Natural killer cell (primary cell): ENCODE measurements around the gene WASF2. TPM values are rescaled to one million over a fixed set of nuclear protein-coding genes. Genes with fewer than 3 reads are reported as not detected.

Experiments
- ATAC-seq, 3 donors: fragments of 150-1000 bp in 2 of 3; fragments of 200-7000 bp in 1 of 3; cut with Tn5 transposase; 1 replicate in 1 of 3; 2 replicates in 2 of 3; pipeline ENCODE4 v1.10.0; 2021; ENCODE audit warnings: mild to moderate bottlenecking in 2 of 3, moderate library complexity in 2 of 3
- DNase-seq, 2 donors: peaks; one replicate each; pipeline versions ENCODE4 v3.0.0 to v3.0.0-alpha.2; 2013 to 2021; ENCODE audit warnings: mixed read lengths in 1 of 2
- H3K27ac ChIP-seq: one replicate; pipeline ENCODE4 v1.5.1; 2013; ENCODE audit warnings: mild to moderate bottlenecking, low read length
- H3K27me3 ChIP-seq: one replicate; pipeline ENCODE4 v1.6.1; 2013; ENCODE audit warnings: low read length; ENCODE audit not compliant: control insufficient read depth, insufficient read depth
- H3K36me3 ChIP-seq: one replicate; pipeline ENCODE4 v1.6.1; 2013; ENCODE audit warnings: low read length; ENCODE audit not compliant: control insufficient read depth, insufficient read depth
- H3K4me1 ChIP-seq: one replicate; pipeline ENCODE4 v1.6.1; 2013; ENCODE audit warnings: low read length; ENCODE audit not compliant: control insufficient read depth, insufficient read depth
- H3K4me3 ChIP-seq: one replicate; pipeline ENCODE4 v1.5.1; 2013; ENCODE audit warnings: low read length
- H3K9me3 ChIP-seq: one replicate; pipeline ENCODE4 v1.6.1; 2013; ENCODE audit warnings: low read length; ENCODE audit not compliant: control insufficient read depth, insufficient read depth
- H3K27ac Mint-ChIP-seq, 2 donors: one replicate each; pipeline ENCODE4 v1.8.0; 2022; ENCODE audit warnings: mild to moderate bottlenecking in 2 of 2, mixed read lengths in 2 of 2, moderate library complexity in 1 of 2
- H3K27me3 Mint-ChIP-seq, 2 donors: one replicate each; pipeline ENCODE4 v1.8.0; 2022; ENCODE audit warnings: low read depth in 2 of 2, mixed read lengths in 2 of 2
- H3K36me3 Mint-ChIP-seq: one replicate; pipeline ENCODE4 v1.8.0; 2022; ENCODE audit warnings: mixed read lengths
- H3K4me1 Mint-ChIP-seq, 2 donors: one replicate each; pipeline ENCODE4 v1.8.0; 2022; ENCODE audit warnings: mixed read lengths in 2 of 2
- H3K4me3 Mint-ChIP-seq: one replicate; pipeline ENCODE4 v1.8.0; 2022; ENCODE audit warnings: mild to moderate bottlenecking, moderate library complexity, mixed read lengths
- H3K9me3 Mint-ChIP-seq, 2 donors: one replicate each; pipeline ENCODE4 v1.8.0; 2022; ENCODE audit warnings: mixed read lengths in 2 of 2
- CTCF ChIP-seq: fragments of 200-600 bp; IDR thresholded peaks from one replicate; pipeline ENCODE4 v1.8.0; 2022; ENCODE audit warnings: antibody characterized with exemption
- WGBS: methylation state at CpG from one replicate; pipeline ENCODE4 v1.1.7; 2013; ENCODE audit warnings: missing lambda C conversion rate; ENCODE audit not compliant: insufficient coverage; 5-methylcytosine and 5-hydroxymethylcytosine counted together
- intact Hi-C: fragments of 100-400 bp; cut with micrococcal nuclease; formaldehyde crosslinking; loops from one replicate; pipeline ENCODE4 v1.14.2; 2022
- total RNA-seq, 4 donors: library from RNA; stranded (reverse); fragments of 120-200 nt in 1 of 4; gene quantifications; one replicate each; pipeline versions ENCODE4 v1.2.3 to v1.2.4, GENCODE V29; 2013 to 2022

Gene WASF2
- total RNA-seq, 3 donors from 2014 or later (not counting 1 experiment from before 2014, with no cell fraction given): 137 to 153 (median 143) TPM

- no peaks in the 10 kb centered on the region for H3K27me3 Mint-ChIP-seq
- no peak overlapping the region for H3K27ac Mint-ChIP-seq
- H3K9me3 ChIP-seq: no peaks in the 10 kb centered on the region
- H3K4me3 Mint-ChIP-seq: no peak overlapping the region
- no peak for ATAC-seq
- H3K36me3 ChIP-seq: no peaks in the 10 kb centered on the region
- no peak overlapping the region for H3K4me3 ChIP-seq
- H3K4me1 ChIP-seq: peaks cover 29% of the 10 kb centered on the region
- 88% methylated on average over 7 of the region's 7 CpGs for WGBS
- no peak for DNase-seq
- no peaks in the 10 kb centered on the region for H3K27me3 ChIP-seq
- H3K9me3 Mint-ChIP-seq: no peaks in the 10 kb centered on the region
- H3K27ac ChIP-seq: no peak overlapping the region
- no peak for TF ChIP-seq CTCF
- intact Hi-C loops: loop anchor here (5.0 kb wide), 1 partner anchor 295 kb away; no protein-coding TSS in a partner anchor
- H3K4me1 Mint-ChIP-seq: peaks cover 15 to 27% of the 10 kb centered on the region in 2 donors
- no peaks in the 10 kb centered on the region for H3K36me3 Mint-ChIP-seq
These were observed 92.2 kb downstream of the WASF2 start for GRCh38 chr1:27397749-27398148.

- no peaks in the 10 kb centered on the region for H3K9me3 Mint-ChIP-seq
- WGBS: 95% methylated on average over 3 of the region's 3 CpGs
- no peaks in the 10 kb centered on the region for H3K36me3 Mint-ChIP-seq
- H3K27me3 Mint-ChIP-seq: peaks cover 2 to 4% of the 10 kb centered on the region in 2 donors
- intact Hi-C loops: loop anchor here (5.0 kb wide), 1 partner anchor 295 kb away; no protein-coding TSS in a partner anchor
- H3K4me1 Mint-ChIP-seq: peaks cover 16 to 31% of the 10 kb centered on the region in 2 donors
- DNase-seq: no peak
- H3K4me1 ChIP-seq: peaks cover 27% of the 10 kb centered on the region
- no peak overlapping the region for H3K4me3 Mint-ChIP-seq
- no peaks in the 10 kb centered on the region for H3K27me3 ChIP-seq
- H3K27ac ChIP-seq: no peak overlapping the region
- H3K27ac Mint-ChIP-seq: no peak overlapping the region
- no peak for ATAC-seq
- no peaks in the 10 kb centered on the region for H3K9me3 ChIP-seq
- H3K4me3 ChIP-seq: no peak overlapping the region
- no peaks in the 10 kb centered on the region for H3K36me3 ChIP-seq
- no peak for TF ChIP-seq CTCF
These were observed 92.9 kb downstream of the WASF2 start for GRCh38 chr1:27397110-27397509.

GRCh38 chr1:27395441-27396195 lies 94.3 kb downstream of the WASF2 start:
- peak; percentile 31 to 61 (median 32) for ATAC-seq
- Mint-ChIP-seq H3K27ac (peak overlapping the region; percentile 36 to 98), H3K36me3 (no peaks in the 10 kb centered on the region), H3K4me3 (peak overlapping the region; percentile 17), H3K4me1 (peaks cover 11 to 24% of the 10 kb centered on the region in 2 donors), H3K9me3 (no peaks in the 10 kb centered on the region), H3K27me3 (peaks cover 6 to 7% of the 10 kb centered on the region in 2 donors)
- TF ChIP-seq CTCF: peak; percentile 92
- no peak overlapping the region for H3K4me3 ChIP-seq
- peaks cover 23% of the 10 kb centered on the region for H3K4me1 ChIP-seq
- peak; percentile 76 to 90 for DNase-seq
- no peaks in the 10 kb centered on the region for H3K36me3 ChIP-seq
- WGBS: 2% methylated on average over 7 of the region's 10 CpGs
- H3K9me3 ChIP-seq: no peaks in the 10 kb centered on the region
- intact Hi-C loops: loop anchor here (1.0 to 5.0 kb wide), 4 partner anchors 63 to 293 kb away; no protein-coding TSS in a partner anchor
- H3K27me3 ChIP-seq: no peaks in the 10 kb centered on the region
- H3K27ac ChIP-seq: no peak overlapping the region
